PFSK-1 (cell line): ENCODE results near the gene MPV17L.

Source experiments
- FOXP2 ChIP-seq: optimal IDR thresholded peaks from 2 replicates; pipeline ENCODE3; 2011; ENCODE audit warnings: borderline replicate concordance, control low read depth, inconsistent platforms; ENCODE audit not compliant: insufficient read depth; ENCODE audit errors: extremely low read length, extremely low read depth
- SIN3A ChIP-seq: IDR thresholded peaks from 2 replicates; pipeline ENCODE4 v1.6.1; 2012; ENCODE audit warnings: mild to moderate bottlenecking, low read length, moderate library complexity, borderline replicate concordance; ENCODE audit not compliant: insufficient read depth
- TAF1 ChIP-seq: IDR thresholded peaks from 2 replicates; pipeline ENCODE4 v1.6.1; 2012; ENCODE audit warnings: low read length, control low read depth, borderline replicate concordance; ENCODE audit not compliant: insufficient read depth

Gene MPV17L

GRCh38 chr16:15461376-15461775, 65.8 kb downstream of the MPV17L start:
- TF ChIP-seq FOXP2 = no peak
- no peak for TF ChIP-seq TAF1
- no peak for TF ChIP-seq SIN3A
